ENCODE measurements around the gene INSM2.

- TF ChIP-seq CTCF (IDR thresholded peaks at IDR 0.05) (no peak), POLR2A (IDR thresholded peaks at IDR 0.05) (no peak), EP300 (IDR thresholded peaks at IDR 0.05) (no peak)
Observed at GRCh38 chr14:35549551-35549950, 15.6 kb downstream of the INSM2 start.

All from suprapubic skin (tissue), 3 donors.